Measurements from ENCODE around the gene PRR16.

PRR16 gene

DNA sequence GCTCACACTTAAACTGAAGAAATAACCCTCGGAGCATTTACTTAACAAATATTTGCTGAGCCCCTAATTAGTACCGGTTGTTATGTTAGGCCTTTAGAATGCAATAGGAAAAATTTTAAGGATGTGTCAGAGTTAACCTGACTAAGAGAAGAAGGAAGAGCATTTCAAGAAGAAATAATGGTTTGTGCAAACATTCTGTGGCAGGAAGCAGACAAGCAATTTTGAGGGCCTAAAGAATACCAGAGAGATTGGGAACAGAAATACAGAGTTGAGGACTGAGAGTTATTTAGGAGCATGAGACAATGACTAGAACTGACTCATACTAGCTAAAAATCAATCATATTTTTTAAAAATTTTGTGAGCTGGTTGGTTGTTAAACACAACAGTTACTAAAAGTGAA lies 218.8 kb downstream of the PRR16 start:
- H3K4me3 ChIP-seq (ENCODE audit: low read depth, low read length): no peak overlapping the region
- no peak for TF ChIP-seq CTCF (IDR thresholded peaks at IDR 0.05; ENCODE audit: insufficient read depth, low read depth, low read length, missing control alignments)
- no peak for DNase-seq (ENCODE audit: low read depth)

DNA sequence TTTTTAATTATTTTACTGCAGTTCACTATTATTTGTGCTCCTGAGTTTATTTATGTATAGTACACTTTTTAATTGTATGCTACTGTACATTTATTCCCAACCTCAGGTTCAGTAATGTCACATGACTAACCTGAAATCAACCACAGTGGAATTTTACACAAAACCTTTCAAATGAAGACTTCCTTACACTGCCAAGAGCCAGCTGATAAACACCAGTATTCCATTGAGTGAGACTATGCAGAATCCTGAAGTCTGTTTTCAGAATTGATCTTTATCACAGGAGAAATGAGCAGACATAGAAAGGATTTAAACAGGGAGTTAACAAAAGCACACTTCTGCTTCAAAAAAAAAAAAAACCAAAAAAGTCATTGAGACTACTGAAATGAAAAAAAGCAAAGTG lies 219.5 kb downstream of the PRR16 start:
- TF ChIP-seq CTCF (IDR thresholded peaks at IDR 0.05; ENCODE audit: insufficient read depth, low read depth, low read length, missing control alignments): no peak
- no peak for DNase-seq (ENCODE audit: low read depth)
- H3K4me3 ChIP-seq (ENCODE audit: low read depth, low read length): no peak overlapping the region

- DNase-seq (ENCODE audit: low read depth): no peak
- no peak overlapping the region for H3K4me3 ChIP-seq (ENCODE audit: low read depth, low read length)
- no peak for TF ChIP-seq CTCF (IDR thresholded peaks at IDR 0.05; ENCODE audit: insufficient read depth, low read depth, low read length, missing control alignments)
Measured at GRCh38 chr5:120684213-120684612, 220.1 kb downstream of the PRR16 start.

DNA sequence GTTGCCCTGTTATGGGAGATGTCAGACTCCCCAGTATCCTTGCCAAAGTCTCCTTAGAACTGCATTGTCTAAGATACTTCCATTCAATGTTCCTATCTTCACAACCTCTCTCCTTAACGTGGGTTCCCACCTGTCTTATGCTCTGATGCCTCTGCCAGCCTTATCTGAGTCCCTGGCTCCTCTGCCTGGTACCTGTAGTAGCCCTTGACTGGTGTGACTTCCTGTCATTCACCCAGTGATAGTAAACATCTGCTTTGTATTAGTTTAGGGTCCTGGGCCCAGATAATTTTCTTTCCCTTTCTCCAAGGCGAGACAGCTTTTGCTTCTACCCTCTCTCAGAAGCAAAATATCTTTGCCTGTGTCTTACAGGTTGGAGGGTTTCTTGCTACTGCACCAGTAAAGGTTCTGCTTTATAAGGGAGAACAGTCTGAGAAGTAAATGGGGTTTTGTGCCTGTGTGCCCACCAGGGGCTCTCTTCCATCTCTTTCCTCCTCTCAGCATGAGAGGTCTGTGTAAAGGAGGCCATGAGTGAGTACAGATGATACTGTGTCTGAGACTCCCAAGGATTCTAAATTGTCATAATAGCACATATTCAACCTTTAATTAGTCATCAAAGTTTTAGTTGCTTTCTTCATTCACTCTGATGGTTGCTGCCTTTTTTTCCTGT lies 220.8 kb downstream of the PRR16 start:
- peak; percentile 1 for DNase-seq (ENCODE audit: low read depth)
- H3K4me3 ChIP-seq (ENCODE audit: low read depth, low read length): no peak overlapping the region
- no peak for TF ChIP-seq CTCF (IDR thresholded peaks at IDR 0.05; ENCODE audit: insufficient read depth, low read depth, low read length, missing control alignments)

DNA sequence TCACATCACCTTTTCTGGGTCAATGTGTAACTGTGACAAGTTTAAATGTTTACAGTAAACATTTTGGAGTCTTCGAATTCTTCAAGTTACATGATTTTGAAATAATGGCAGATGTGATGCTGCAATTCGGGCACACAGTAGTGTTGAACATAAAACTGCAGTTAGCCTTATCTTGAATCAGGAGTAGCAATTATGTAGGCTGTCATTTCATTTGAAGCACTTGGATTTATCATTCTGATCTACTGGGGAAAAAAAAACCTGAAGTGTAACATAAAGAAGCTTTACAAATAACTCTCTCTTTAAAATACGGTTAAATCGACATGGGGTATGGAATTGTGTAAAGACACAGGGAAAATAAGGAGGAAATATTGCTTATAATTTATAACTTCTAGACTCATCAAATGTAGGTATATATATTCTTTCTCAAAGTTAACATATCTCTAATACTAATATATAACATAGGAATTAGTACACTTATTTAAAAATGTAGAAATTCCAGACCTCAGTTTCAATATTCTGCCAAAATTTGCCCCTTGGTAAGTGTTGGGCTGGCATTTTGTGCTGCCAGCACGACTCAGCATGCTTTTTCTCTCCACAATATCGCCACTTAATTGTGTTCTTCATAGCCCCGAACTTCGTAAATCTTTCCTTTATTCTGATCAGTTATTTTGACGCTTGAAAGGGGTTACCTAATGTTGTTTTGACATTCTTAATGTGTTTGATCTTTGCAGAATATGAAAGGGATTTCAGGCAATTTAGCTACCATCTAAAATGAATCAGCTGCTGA lies 226.7 kb downstream of the PRR16 start:
- TF ChIP-seq CTCF (IDR thresholded peaks at IDR 0.05; ENCODE audit: insufficient read depth, low read depth, low read length, missing control alignments): no peak
- no peak overlapping the region for H3K4me3 ChIP-seq (ENCODE audit: low read depth, low read length)
- DNase-seq (ENCODE audit: low read depth): no peak

- no peak for DNase-seq (ENCODE audit: low read depth)
- no peak for TF ChIP-seq CTCF (IDR thresholded peaks at IDR 0.05; ENCODE audit: insufficient read depth, low read depth, low read length, missing control alignments)
- no peak overlapping the region for H3K4me3 ChIP-seq (ENCODE audit: low read depth, low read length)
Measured at GRCh38 chr5:120692325-120692724, 228.2 kb downstream of the PRR16 start.

Data from GM12865 (cell line).